Measurements from ENCODE around the gene DDX1.

DNA sequence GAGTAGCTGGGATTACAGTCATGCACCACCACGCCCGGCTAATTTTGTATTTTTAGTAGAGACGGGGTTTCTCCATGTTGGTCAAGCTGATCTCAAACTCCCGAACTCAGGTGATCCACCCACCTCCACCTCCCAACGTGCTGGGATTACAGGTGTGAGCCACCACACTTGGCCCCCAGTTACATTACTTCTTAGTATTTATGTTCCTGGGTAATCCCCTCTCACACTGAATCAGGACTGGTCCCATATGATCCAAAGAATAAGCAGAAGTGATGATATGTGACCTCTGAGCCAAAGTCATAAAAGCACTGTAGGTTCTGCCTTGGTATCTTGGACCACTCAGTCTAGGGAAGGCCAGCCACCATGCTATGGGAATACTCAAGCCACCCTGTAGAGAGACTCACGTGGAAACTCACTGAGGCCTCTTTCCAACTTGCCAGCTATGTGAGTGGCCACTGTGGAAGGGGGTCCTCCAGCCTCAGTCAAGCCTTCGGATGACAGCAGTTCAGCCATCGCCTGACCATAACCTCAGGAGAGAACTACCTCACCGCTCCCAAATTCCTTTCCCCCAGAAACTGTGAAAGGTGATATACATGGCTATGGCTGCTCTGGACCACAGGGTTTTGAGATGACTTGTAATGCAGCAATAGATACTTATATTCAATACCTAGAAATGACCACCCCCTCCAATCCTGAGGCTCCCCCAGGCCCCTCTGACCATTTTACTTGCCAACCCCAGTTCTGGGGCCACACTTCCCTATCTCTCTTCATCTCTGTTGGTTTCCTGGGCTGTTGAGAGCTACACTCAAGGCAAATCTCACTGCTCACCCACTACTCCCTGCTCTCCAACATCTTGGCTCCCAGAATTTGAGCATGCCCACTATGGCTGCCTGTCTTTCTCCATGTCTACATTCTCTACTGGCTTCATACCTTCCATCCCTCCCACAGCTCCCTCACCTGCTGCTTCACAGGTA is 80.5 kb downstream of the DDX1 start:
- TF ChIP-seq, protein P1, sequence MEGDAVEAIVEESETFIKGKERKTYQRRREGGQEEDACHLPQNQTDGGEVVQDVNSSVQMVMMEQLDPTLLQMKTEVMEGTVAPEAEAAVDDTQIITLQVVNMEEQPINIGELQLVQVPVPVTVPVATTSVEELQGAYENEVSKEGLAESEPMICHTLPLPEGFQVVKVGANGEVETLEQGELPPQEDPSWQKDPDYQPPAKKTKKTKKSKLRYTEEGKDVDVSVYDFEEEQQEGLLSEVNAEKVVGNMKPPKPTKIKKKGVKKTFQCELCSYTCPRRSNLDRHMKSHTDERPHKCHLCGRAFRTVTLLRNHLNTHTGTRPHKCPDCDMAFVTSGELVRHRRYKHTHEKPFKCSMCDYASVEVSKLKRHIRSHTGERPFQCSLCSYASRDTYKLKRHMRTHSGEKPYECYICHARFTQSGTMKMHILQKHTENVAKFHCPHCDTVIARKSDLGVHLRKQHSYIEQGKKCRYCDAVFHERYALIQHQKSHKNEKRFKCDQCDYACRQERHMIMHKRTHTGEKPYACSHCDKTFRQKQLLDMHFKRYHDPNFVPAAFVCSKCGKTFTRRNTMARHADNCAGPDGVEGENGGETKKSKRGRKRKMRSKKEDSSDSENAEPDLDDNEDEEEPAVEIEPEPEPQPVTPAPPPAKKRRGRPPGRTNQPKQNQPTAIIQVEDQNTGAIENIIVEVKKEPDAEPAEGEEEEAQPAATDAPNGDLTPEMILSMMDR (IDR thresholded peaks at IDR 0.05; ENCODE audit: insufficient read depth, low read length, poor library complexity, severe bottlenecking), result no peak
- no peak for TF ChIP-seq EZH2phosphoT487 (conservative IDR thresholded peaks at IDR 0.05; ENCODE audit: low read length)
